Fibroblast of the aortic adventitia (primary cell): Measurements from ENCODE around the gene EXOC6B. TPM values are rescaled to one million over a fixed set of nuclear protein-coding genes. Genes with fewer than 3 reads are reported as not detected.

Source experiments
- DNase-seq: peaks from one replicate; pipeline ENCODE4 v3.0.0-alpha.2; 2010; ENCODE audit warnings: low read depth
- H3K4me3 ChIP-seq: 2 replicates; pipeline ENCODE4 v1.5.1; 2011; ENCODE audit warnings: low read depth, mild to moderate bottlenecking, control low read depth, low read length, moderate library complexity
- total RNA-seq: library from RNA; depleted of rRNA; stranded (reverse); fragments of >200 nt; gene quantifications from 2 replicates; pipeline ENCODE4 v1.2.3, GENCODE V29; 2012; ENCODE audit warnings: low replicate concordance
- TF ChIP-seq, protein P1 (sequence below): IDR thresholded peaks from 2 replicates; pipeline ENCODE4 v1.5.1; 2011; ENCODE audit warnings: mild to moderate bottlenecking, low read length, control low read depth, inconsistent platforms; ENCODE audit not compliant: insufficient read depth

EXOC6B gene
- total RNA-seq, 1 donor, result 30.2 TPM

DNA sequence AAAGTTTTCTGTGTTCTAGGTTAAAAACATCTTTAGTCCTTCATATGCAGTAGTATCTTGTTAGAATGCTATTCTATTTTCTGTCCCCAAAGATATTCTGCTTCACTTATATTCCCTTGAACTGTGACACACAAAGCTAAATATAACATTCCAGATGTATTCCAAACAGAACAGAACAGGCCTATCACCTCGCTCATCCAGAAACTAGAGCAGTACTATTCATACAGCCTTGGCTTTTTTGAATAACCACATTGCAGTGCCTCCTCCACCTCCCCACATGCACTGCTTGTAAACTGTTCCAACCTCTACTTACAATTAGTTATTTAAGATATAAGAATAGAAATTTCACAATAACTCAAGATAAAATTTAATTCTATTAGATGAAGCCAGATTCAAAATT lies 196.8 kb downstream of the EXOC6B start:
- H3K4me3 ChIP-seq, result no peak overlapping the region
- TF ChIP-seq, protein P1, sequence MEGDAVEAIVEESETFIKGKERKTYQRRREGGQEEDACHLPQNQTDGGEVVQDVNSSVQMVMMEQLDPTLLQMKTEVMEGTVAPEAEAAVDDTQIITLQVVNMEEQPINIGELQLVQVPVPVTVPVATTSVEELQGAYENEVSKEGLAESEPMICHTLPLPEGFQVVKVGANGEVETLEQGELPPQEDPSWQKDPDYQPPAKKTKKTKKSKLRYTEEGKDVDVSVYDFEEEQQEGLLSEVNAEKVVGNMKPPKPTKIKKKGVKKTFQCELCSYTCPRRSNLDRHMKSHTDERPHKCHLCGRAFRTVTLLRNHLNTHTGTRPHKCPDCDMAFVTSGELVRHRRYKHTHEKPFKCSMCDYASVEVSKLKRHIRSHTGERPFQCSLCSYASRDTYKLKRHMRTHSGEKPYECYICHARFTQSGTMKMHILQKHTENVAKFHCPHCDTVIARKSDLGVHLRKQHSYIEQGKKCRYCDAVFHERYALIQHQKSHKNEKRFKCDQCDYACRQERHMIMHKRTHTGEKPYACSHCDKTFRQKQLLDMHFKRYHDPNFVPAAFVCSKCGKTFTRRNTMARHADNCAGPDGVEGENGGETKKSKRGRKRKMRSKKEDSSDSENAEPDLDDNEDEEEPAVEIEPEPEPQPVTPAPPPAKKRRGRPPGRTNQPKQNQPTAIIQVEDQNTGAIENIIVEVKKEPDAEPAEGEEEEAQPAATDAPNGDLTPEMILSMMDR, result no peak
- DNase-seq, result no peak

DNA sequence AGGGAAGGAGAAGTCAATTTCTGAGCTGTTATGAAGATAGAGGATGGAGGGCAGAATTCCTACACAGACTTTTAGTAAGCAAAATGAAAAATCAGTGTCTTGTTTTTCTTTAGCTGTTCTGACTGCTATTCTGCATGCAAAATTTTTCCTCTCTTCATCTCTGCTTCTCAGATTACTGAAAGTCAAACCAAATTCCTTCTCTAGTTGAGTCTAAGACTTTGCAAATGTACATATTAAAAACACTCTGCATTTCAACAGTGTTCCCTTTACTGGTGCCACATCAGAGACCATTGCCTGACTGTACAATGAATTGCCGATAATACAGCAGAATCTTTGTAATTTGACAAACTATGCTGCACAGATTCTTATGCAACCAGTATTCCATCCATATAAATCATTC lies 198.8 kb downstream of the EXOC6B start:
- no peak for DNase-seq
- TF ChIP-seq, protein P1, result no peak
- H3K4me3 ChIP-seq, result no peak overlapping the region

DNA sequence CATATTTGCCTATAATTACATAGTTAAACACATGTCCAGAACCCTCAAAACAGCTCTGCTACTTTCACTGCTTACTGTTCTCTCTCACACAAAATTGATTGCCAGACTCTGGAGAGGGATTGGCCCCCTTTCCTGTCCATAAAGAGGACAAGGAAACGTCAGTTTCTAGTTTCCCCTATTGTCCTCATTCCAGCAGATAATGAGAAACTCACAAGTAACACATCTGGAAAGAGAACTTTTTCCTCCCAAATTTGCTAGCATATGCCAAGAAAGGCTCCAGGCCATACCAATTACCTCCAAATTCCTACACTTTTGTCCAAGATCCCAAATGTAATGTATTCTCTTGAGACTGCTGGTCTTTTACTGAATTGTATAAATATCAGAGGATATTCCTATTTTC lies 200.5 kb downstream of the EXOC6B start:
- DNase-seq, result peak; percentile 73
- TF ChIP-seq, protein P1, result no peak
- no peak overlapping the region for H3K4me3 ChIP-seq

DNA sequence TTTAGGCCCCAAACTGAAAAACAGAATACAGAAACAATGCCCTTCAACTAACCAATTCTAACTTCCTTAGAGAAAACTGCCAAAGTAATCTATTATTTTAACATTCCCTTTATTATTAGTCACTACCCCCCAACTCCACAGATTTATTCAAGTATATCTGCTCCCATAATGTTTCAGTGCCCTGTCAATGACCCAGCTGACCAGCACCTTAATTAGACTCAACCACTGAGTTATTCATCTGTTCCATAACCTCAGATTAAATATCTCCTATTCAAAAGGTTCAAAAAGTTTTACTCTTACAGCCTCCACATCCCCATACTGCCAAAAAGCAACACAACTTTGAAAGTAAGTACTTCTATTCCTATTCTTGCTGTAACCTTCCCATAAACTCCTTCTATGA lies 202.4 kb downstream of the EXOC6B start:
- DNase-seq, result no peak
- TF ChIP-seq, protein P1, result no peak
- H3K4me3 ChIP-seq, result no peak overlapping the region

DNA sequence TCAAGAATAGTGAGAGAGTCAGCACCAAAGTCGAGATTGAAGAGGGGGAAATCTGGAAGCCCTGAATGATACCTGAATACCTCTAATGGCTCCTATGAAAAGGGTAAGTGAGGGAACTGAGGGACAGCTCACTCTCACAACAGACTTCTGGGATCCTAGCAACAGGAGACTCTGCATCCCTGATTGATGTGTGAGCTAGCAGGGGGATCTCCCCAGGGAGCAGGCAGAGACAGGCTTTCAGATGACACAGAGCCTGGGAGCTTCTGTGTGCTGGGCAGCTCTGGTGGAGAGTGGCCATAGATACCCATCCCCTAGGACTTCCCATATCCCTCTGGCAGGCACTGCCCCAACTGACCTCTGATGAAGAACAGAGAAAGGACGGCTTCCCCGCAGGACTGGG lies 206.2 kb downstream of the EXOC6B start:
- H3K4me3 ChIP-seq, result no peak overlapping the region
- DNase-seq, result no peak
- TF ChIP-seq, protein P1, result no peak

DNA sequence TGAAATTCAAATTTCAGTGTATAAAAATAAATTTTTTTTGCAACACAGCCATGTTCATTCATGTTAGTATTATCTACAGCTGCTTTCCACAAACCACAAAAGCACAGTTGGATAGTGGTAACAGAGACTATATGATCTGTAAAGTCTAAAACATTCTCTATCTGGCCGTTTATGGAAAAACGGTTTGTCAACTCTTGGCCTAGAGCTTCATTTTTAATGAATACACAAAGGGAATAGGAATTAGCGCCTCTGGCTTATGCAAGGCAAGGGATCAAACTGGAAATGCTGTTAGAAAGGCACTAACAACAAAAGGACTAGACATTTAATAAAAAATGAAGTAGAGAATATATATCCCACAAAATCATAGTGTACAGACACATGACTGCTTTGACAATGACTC lies 211.9 kb downstream of the EXOC6B start:
- DNase-seq, result peak; percentile 47
- TF ChIP-seq, protein P1, result no peak
- no peak overlapping the region for H3K4me3 ChIP-seq

DNA sequence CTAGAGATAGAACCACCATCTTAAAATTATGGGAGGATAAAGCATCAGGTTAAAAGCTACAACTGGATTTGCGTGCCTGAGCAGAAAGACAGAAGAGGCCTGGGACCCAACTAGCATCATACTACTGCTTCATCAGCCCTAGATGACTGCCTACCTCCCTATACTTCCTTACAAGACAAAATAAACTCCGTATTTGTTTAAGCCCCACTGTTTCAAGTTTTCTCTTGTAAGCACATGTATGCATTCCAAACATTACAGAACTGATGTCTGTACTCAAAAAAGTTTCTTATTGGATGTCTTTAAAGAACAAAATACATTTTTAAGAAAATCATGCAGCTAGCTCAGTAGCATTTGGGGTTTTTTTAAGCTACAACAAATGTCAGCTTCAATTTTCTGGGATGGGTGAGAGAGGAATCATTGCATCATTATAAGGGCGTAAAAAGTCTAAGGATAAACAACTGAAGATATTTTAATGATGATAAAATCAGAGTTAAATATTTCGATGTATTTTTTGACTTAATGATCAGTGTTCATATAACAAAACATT lies 213.1 kb downstream of the EXOC6B start:
- no peak for DNase-seq
- TF ChIP-seq, protein P1, result no peak
- H3K4me3 ChIP-seq, result no peak overlapping the region
